SU-DHL-6 (cell line): ENCODE results near the gene TMEM221.
"Not testable (repeated sequence)": the region's sequence is repeated elsewhere in the genome, so short reads cannot be mapped to it uniquely, and the experiment has no call there.

ENCODE experiments used
- EZH2phosphoT487 ChIP-seq: fragments of 200-600 bp; sonication (generic), shearing (Covaris generic); conservative IDR thresholded peaks from 2 replicates; pipeline ENCODE4 v1.6.1; 2018; ENCODE audit warnings: mild to moderate bottlenecking, antibody characterized with exemption, low read length, moderate library complexity, mixed read lengths
- TF ChIP-seq, protein P1 (sequence below): fragments of 200-600 bp; sonication (generic); IDR thresholded peaks from one replicate; pipeline ENCODE4 v1.5.1; 2017; ENCODE audit warnings: antibody characterized with exemption, mild to moderate bottlenecking, low read length, moderate library complexity; ENCODE audit not compliant: insufficient read depth, poor library complexity, severe bottlenecking

DNA sequence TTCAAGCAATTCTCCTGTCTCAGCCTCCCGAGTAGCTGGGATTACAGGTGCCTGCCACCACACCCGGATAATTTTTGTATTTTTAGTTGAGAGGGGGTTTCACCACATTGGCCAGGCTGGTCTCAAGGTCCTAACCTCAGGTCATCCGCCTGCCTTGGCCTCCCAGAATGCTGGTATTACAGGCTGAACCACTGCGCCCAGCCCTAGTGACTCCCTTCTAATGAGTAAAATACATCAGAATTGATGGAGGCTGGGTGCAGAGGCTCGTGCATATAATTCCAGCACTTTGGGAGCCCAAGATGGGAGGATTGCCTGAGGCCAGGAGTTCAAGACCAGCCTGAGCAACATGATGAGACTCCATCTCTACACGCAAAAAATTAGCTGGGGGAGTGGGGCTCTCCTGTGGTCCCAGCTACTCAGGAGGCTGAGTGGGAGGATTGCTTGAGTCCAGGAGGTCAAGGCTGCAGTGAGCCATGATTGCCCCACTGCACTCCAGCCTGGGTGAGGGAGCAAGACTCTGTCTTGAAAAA lies 26.6 kb upstream of the TMEM221 start:
- TF ChIP-seq, protein P1, sequence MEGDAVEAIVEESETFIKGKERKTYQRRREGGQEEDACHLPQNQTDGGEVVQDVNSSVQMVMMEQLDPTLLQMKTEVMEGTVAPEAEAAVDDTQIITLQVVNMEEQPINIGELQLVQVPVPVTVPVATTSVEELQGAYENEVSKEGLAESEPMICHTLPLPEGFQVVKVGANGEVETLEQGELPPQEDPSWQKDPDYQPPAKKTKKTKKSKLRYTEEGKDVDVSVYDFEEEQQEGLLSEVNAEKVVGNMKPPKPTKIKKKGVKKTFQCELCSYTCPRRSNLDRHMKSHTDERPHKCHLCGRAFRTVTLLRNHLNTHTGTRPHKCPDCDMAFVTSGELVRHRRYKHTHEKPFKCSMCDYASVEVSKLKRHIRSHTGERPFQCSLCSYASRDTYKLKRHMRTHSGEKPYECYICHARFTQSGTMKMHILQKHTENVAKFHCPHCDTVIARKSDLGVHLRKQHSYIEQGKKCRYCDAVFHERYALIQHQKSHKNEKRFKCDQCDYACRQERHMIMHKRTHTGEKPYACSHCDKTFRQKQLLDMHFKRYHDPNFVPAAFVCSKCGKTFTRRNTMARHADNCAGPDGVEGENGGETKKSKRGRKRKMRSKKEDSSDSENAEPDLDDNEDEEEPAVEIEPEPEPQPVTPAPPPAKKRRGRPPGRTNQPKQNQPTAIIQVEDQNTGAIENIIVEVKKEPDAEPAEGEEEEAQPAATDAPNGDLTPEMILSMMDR, result not testable (repeated sequence)
- not testable (repeated sequence) for TF ChIP-seq EZH2phosphoT487
